GM21619 (cell line): Measurements from ENCODE around the gene S1PR5.
"Not testable (repeated sequence)": the region's sequence is repeated elsewhere in the genome, so short reads cannot be mapped to it uniquely, and the experiment has no call there.

Experiments
- ATAC-seq: cut with Tn5 transposase; IDR thresholded peaks from one replicate; pipeline ENCODE4 v1.9.1; 2021; ENCODE audit not compliant: unreplicated experiment

S1PR5 gene

GRCh38 chr19:10517361-10517759 is at the start of gene S1PR5:
Gene S1PR5, minus strand, starts transcription at chr19:10517447. Its CDS starts 2,436 bp downstream, at chr19:10515011.
- ATAC-seq, result no peak

- peak; percentile 22 for ATAC-seq
Observed at GRCh38 chr19:10566658-10567410, 49.6 kb upstream of the S1PR5 start.

GRCh38 chr19:10566408-10566657 is 49.1 kb upstream of the S1PR5 start:
- ATAC-seq, result no peak

GRCh38 chr19:10565567-10566407 is 48.5 kb upstream of the S1PR5 start, which contains the start of gene KRI1:
Gene KRI1, minus strand, starts transcription at chr19:10566010. Its CDS starts 11 bp downstream, at chr19:10565999.
- peak; percentile 34 for ATAC-seq

- ATAC-seq, result no peak
Observed at GRCh38 chr19:10565028-10565566, 47.9 kb upstream of the S1PR5 start.

- no peak for ATAC-seq
Observed at GRCh38 chr19:10562609-10563008, 45.4 kb upstream of the S1PR5 start.

- no peak for ATAC-seq
Observed at GRCh38 chr19:10560154-10560553, 42.9 kb upstream of the S1PR5 start.

- no peak for ATAC-seq
Observed at GRCh38 chr19:10557603-10558197, 40.5 kb upstream of the S1PR5 start.

GRCh38 chr19:10555610-10555973 is 38.3 kb upstream of the S1PR5 start:
- ATAC-seq, result no peak

GRCh38 chr19:10554760-10555609 is 37.7 kb upstream of the S1PR5 start:
- no peak for ATAC-seq

GRCh38 chr19:10553943-10554381 is 36.7 kb upstream of the S1PR5 start:
- ATAC-seq, result peak; percentile 61

GRCh38 chr19:10553087-10553667 is 35.9 kb upstream of the S1PR5 start:
- no peak for ATAC-seq

GRCh38 chr19:10552510-10553053 is 35.3 kb upstream of the S1PR5 start:
- ATAC-seq, result no peak

GRCh38 chr19:10551698-10552301 is 34.6 kb upstream of the S1PR5 start:
- ATAC-seq, result no peak

- ATAC-seq, result not testable (repeated sequence)
Observed at GRCh38 chr19:10551006-10551405, 33.8 kb upstream of the S1PR5 start.

- no peak for ATAC-seq
Observed at GRCh38 chr19:10550336-10550735, 33.1 kb upstream of the S1PR5 start.

- no peak for ATAC-seq
Observed at GRCh38 chr19:10549733-10550132, 32.5 kb upstream of the S1PR5 start.

- ATAC-seq, result no peak
Observed at GRCh38 chr19:10548746-10549276, 31.6 kb upstream of the S1PR5 start.

GRCh38 chr19:10546817-10547216 is 29.6 kb upstream of the S1PR5 start:
- no peak for ATAC-seq
